ENCODE results near the gene EIF3D.

DNA sequence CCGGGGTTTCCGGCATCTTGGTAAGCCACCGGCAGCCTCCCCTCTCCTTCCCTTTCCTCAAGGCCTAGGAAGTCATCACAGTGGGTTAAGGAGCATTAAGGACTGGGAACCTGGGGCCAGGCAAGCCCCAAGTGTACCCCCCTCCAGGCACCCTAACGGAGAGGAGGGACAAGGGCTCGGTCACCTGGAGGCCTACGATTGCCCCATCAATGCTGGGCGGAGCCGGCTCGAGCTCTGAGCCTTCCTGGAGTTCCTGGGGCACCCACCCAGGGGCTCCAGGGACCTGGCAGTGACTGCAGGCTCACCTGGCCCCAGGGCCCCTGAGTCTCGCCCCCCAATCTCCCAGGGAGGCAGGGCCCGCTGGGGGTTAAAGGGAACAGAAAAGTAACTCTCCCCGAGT, 34.5 kb upstream of the EIF3D start:
- TF ChIP-seq, protein P1, sequence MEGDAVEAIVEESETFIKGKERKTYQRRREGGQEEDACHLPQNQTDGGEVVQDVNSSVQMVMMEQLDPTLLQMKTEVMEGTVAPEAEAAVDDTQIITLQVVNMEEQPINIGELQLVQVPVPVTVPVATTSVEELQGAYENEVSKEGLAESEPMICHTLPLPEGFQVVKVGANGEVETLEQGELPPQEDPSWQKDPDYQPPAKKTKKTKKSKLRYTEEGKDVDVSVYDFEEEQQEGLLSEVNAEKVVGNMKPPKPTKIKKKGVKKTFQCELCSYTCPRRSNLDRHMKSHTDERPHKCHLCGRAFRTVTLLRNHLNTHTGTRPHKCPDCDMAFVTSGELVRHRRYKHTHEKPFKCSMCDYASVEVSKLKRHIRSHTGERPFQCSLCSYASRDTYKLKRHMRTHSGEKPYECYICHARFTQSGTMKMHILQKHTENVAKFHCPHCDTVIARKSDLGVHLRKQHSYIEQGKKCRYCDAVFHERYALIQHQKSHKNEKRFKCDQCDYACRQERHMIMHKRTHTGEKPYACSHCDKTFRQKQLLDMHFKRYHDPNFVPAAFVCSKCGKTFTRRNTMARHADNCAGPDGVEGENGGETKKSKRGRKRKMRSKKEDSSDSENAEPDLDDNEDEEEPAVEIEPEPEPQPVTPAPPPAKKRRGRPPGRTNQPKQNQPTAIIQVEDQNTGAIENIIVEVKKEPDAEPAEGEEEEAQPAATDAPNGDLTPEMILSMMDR (IDR thresholded peaks at IDR 0.05; ENCODE audit: low read length): no peak
- no peak for TF ChIP-seq EZH2 (IDR thresholded peaks at IDR 0.05; ENCODE audit: borderline replicate concordance, low read length)

Measured in OCI-LY1 (cell line).